ENCODE results near the gene STRADA.
A peak's percentile ranks its signal among the peaks of the same experiment; 100 is the strongest.

- TF ChIP-seq, protein P1, sequence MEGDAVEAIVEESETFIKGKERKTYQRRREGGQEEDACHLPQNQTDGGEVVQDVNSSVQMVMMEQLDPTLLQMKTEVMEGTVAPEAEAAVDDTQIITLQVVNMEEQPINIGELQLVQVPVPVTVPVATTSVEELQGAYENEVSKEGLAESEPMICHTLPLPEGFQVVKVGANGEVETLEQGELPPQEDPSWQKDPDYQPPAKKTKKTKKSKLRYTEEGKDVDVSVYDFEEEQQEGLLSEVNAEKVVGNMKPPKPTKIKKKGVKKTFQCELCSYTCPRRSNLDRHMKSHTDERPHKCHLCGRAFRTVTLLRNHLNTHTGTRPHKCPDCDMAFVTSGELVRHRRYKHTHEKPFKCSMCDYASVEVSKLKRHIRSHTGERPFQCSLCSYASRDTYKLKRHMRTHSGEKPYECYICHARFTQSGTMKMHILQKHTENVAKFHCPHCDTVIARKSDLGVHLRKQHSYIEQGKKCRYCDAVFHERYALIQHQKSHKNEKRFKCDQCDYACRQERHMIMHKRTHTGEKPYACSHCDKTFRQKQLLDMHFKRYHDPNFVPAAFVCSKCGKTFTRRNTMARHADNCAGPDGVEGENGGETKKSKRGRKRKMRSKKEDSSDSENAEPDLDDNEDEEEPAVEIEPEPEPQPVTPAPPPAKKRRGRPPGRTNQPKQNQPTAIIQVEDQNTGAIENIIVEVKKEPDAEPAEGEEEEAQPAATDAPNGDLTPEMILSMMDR (conservative IDR thresholded peaks at IDR 0.05; ENCODE audit: low read depth in 2 of 2), result peak in 1 of 2 experiments; percentile 51; a peak in 2 of 4 replicates
- no peak for TF ChIP-seq EZH2 (IDR thresholded peaks at IDR 0.05; ENCODE audit: low read depth, unreplicated experiment)
- TF ChIP-seq, protein P2, sequence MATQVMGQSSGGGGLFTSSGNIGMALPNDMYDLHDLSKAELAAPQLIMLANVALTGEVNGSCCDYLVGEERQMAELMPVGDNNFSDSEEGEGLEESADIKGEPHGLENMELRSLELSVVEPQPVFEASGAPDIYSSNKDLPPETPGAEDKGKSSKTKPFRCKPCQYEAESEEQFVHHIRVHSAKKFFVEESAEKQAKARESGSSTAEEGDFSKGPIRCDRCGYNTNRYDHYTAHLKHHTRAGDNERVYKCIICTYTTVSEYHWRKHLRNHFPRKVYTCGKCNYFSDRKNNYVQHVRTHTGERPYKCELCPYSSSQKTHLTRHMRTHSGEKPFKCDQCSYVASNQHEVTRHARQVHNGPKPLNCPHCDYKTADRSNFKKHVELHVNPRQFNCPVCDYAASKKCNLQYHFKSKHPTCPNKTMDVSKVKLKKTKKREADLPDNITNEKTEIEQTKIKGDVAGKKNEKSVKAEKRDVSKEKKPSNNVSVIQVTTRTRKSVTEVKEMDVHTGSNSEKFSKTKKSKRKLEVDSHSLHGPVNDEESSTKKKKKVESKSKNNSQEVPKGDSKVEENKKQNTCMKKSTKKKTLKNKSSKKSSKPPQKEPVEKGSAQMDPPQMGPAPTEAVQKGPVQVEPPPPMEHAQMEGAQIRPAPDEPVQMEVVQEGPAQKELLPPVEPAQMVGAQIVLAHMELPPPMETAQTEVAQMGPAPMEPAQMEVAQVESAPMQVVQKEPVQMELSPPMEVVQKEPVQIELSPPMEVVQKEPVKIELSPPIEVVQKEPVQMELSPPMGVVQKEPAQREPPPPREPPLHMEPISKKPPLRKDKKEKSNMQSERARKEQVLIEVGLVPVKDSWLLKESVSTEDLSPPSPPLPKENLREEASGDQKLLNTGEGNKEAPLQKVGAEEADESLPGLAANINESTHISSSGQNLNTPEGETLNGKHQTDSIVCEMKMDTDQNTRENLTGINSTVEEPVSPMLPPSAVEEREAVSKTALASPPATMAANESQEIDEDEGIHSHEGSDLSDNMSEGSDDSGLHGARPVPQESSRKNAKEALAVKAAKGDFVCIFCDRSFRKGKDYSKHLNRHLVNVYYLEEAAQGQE (IDR thresholded peaks at IDR 0.05; ENCODE audit: unreplicated experiment), result no peak
Measured at GRCh38 chr17:63700528-63701455, 40.8 kb downstream of the STRADA start.
